D721Med (cell line): ENCODE measurements around the gene CLPSL2.
A peak's percentile ranks its signal among the peaks of the same experiment; 100 is the strongest.

Source experiments
- DNase-seq: peaks from one replicate; pipeline ENCODE4 v3.0.0; 2011; ENCODE audit warnings: low spot score; ENCODE audit not compliant: insufficient read length
- FAIRE-seq: peaks from 2 replicates; lab custom pipeline; 2011; peaks lifted over from hg19 to GRCh38; lab: Jason Lieb, UNC
- CTCF ChIP-seq: IDR thresholded peaks from 2 replicates; pipeline ENCODE4 v1.5.1; 2012; ENCODE audit warnings: mild to moderate bottlenecking, control low read depth; ENCODE audit not compliant: insufficient read depth; ENCODE audit errors: missing control alignments

Gene CLPSL2

GRCh38 chr6:35737413-35738211 lies 38.8 kb upstream of the CLPSL2 start:
- FAIRE-seq (peak; percentile 68), DNase-seq (peak; percentile 76)
- peak; percentile 87 for TF ChIP-seq CTCF

GRCh38 chr6:35739645-35740524 lies 36.5 kb upstream of the CLPSL2 start:
- no peak for TF ChIP-seq CTCF
- no peak for DNase-seq
- FAIRE-seq, result no peak

GRCh38 chr6:35742842-35743241 lies 33.6 kb upstream of the CLPSL2 start:
- FAIRE-seq (no peak), DNase-seq (no peak)
- TF ChIP-seq CTCF, result no peak

GRCh38 chr6:35745509-35745908 lies 30.9 kb upstream of the CLPSL2 start:
- no peak for TF ChIP-seq CTCF
- no peak for DNase-seq

GRCh38 chr6:35746516-35746915 lies 29.9 kb upstream of the CLPSL2 start:
- DNase-seq (no peak), FAIRE-seq (no peak)
- no peak for TF ChIP-seq CTCF

More at GRCh38 chr6:35745509-35745908, 30.9 kb upstream of the CLPSL2 start:
- FAIRE-seq, result no peak

GRCh38 chr6:35747877-35748276 lies 28.5 kb upstream of the CLPSL2 start:
- TF ChIP-seq CTCF, result no peak
- DNase-seq, result no peak
- FAIRE-seq, result no peak
